ENCODE results near the gene FUT2. TPM values are rescaled to one million over a fixed set of nuclear protein-coding genes. Genes with fewer than 3 reads are reported as not detected.
A peak's percentile ranks its signal among the peaks of the same experiment; 100 is the strongest.

FUT2 gene
- total and polyA plus RNA-seq, 2 experiments from 2014 or later, result 12.4 to 16.9 TPM

DNA sequence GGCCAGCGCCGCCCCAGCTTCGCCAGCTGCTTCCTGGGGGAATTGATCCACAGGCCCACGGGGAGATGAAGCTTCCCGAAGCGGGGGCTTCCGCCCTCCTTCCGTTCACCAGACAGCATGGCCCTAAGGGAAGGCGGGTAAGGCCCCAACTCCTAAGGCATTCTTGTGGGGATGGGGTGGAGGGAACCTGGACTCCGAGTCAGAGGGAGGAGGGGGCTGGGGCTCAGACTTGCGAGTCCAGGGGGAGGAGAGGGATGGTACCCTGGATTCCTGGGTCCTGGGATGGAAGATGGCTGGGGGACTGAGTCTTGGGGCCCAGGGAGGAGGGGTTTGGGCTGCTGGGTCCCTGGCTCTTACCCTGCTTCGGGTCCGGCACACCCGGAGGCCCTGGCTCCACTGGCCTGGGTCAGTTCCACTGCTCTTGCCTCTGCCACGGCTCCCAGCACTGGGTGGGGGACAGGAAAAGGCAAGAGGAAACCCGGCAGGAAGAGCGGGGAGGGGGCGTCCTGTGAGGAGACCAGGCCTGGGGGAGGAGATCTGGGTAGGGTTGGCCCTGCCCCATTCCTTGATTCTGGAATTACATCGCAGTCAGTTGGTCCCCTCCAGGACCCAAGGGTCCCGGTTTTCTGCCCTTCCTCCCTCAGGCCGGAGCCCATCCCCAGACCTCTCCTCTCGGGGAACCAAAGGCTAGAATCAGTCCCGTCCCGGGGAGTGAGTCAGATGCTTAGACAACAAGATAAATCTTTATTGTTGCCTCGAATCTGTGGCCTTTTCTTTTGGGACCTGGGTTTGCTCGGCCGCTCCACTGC lies 44.6 kb downstream of the FUT2 start, which contains the start of gene RASIP1:
Gene RASIP1, minus strand, starts transcription at position 447 of the 809 bp plus-strand sequence. Its CDS starts 328 bp downstream, at position 119.
- no peaks in the 10 kb centered on the region for H3K36me3 ChIP-seq (replicated peaks; ENCODE audit: insufficient read depth, low read depth)
- H3K79me2 ChIP-seq, result no peaks in the 10 kb centered on the region
- peaks cover 10% of the 10 kb centered on the region for H3K27me3 ChIP-seq
- H3K4me1 ChIP-seq (ENCODE audit: insufficient read depth), result peaks cover 9% of the 10 kb centered on the region
- TF ChIP-seq EZH2phosphoT487 (IDR thresholded peaks at IDR 0.05; ENCODE audit: low read depth, severe bottlenecking, unreplicated experiment), result no peak
- TF ChIP-seq, protein P1, sequence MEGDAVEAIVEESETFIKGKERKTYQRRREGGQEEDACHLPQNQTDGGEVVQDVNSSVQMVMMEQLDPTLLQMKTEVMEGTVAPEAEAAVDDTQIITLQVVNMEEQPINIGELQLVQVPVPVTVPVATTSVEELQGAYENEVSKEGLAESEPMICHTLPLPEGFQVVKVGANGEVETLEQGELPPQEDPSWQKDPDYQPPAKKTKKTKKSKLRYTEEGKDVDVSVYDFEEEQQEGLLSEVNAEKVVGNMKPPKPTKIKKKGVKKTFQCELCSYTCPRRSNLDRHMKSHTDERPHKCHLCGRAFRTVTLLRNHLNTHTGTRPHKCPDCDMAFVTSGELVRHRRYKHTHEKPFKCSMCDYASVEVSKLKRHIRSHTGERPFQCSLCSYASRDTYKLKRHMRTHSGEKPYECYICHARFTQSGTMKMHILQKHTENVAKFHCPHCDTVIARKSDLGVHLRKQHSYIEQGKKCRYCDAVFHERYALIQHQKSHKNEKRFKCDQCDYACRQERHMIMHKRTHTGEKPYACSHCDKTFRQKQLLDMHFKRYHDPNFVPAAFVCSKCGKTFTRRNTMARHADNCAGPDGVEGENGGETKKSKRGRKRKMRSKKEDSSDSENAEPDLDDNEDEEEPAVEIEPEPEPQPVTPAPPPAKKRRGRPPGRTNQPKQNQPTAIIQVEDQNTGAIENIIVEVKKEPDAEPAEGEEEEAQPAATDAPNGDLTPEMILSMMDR (IDR thresholded peaks at IDR 0.05; ENCODE audit: poor library complexity), result no peak
- TF ChIP-seq EZH2 (IDR thresholded peaks at IDR 0.05; ENCODE audit: borderline replicate concordance), result no peak
- H4K20me1 ChIP-seq (ENCODE audit: insufficient read depth, poor library complexity, severe bottlenecking), result no peaks in the 10 kb centered on the region
- H3K9me3 ChIP-seq (ENCODE audit: low read depth), result no peaks in the 10 kb centered on the region
- no peak for DNase-seq (ENCODE audit: low spot score)
- peak within 1 kb of the TSS; percentile 99 for H3K4me2 ChIP-seq
- peak within 1 kb of the TSS; percentile 86 for H2AFZ ChIP-seq
- WGBS (ENCODE audit: low lambda C conversion rate, missing lambda C conversion rate), result 75% methylated on average over 22 of the region's 27 CpGs
- H3K27ac ChIP-seq, result no peak within 1 kb of the TSS
- H3K9me2 ChIP-seq (replicated peaks; ENCODE audit: insufficient read depth), result no peaks in the 10 kb centered on the region
- peak within 1 kb of the TSS; percentile 79 for H3K4me3 ChIP-seq

DNA sequence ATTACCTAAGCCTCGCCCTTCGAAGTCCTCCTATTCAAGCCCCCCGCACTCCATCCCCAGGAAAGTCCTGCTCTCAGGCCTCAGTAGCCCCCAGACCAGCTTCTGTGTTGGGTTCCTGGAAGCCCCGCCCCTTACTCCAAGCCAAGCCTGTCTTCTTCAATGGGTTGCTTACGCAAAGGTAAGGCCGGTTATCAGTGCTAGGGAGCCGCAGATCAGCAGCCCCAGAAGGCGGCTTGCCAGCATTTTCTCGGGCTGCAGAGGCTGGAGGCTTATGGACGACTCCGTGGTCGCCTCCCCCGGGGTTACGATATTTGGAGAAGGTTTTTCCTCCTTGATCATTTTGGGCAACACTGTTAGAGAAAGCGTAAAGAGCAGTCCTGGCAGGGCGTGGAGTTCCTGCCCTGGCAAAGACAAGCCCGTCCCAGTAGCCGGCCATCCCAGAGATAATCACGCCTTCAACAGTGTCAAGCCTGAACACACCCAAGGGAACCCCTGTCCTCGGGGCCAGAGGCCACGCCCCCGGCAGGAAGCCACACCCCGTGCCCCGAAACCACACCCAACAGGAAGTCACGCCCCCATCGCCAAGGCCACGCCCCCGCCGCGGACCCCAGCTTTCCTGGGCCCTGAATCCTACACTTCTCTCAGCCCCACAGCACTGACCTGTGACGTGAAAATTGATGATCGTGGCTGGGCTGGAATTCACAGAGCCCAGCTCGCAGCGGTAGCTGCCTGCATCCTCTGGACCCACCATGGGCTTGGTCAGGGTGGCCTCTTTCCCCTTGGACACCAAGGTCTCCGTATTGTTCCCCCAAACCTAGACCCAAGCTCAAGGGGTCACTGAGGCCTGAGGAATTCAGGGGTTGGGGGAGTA lies 45.6 kb downstream of the FUT2 start:
- Histone ChIP-seq H3K4me3 (no peak overlapping the region), H3K79me2 (no peaks in the 10 kb centered on the region), H3K4me2 (peak overlapping the region; percentile 37), H3K36me3 (replicated peaks; ENCODE audit: insufficient read depth, low read depth) (no peaks in the 10 kb centered on the region), H3K27ac (no peak overlapping the region), H4K20me1 (ENCODE audit: insufficient read depth, poor library complexity, severe bottlenecking) (no peaks in the 10 kb centered on the region), H3K4me1 (ENCODE audit: insufficient read depth) (peaks cover 9% of the 10 kb centered on the region), H3K27me3 (peaks cover 10% of the 10 kb centered on the region), H3K9me2 (replicated peaks; ENCODE audit: insufficient read depth) (no peaks in the 10 kb centered on the region), H2AFZ (no peak overlapping the region), H3K9me3 (ENCODE audit: low read depth) (no peaks in the 10 kb centered on the region)
- DNase-seq (ENCODE audit: low spot score), result no peak
- no peak for TF ChIP-seq EZH2phosphoT487 (IDR thresholded peaks at IDR 0.05; ENCODE audit: low read depth, severe bottlenecking, unreplicated experiment)
- TF ChIP-seq EZH2 (IDR thresholded peaks at IDR 0.05; ENCODE audit: borderline replicate concordance), result no peak
- TF ChIP-seq, protein P1 (IDR thresholded peaks at IDR 0.05; ENCODE audit: poor library complexity), result no peak
- 55% methylated on average over 35 of the region's 35 CpGs for WGBS (ENCODE audit: low lambda C conversion rate, missing lambda C conversion rate)

DNA sequence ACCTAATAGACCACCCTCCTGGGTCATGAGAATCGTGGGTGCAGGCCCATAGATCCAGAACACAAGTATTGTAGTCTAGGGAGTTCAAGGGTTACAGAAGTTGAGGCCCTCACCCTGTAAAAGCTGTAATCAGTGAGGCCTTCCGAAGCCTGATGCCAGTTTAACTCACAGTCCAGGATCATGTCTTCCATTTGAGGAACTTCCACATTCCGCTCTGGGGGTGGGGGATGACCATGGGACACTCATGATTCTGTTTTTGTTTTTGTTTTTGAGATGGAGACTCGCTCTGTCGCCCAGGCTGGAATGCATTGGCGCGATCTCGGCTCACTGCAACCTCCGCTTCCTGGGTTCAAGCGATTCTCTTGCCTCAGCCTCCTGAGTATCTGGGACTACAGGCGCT lies 46.3 kb downstream of the FUT2 start:
- TF ChIP-seq, protein P1 (IDR thresholded peaks at IDR 0.05; ENCODE audit: poor library complexity), result no peak
- no peak for TF ChIP-seq EZH2 (IDR thresholded peaks at IDR 0.05; ENCODE audit: borderline replicate concordance)
- no peak for TF ChIP-seq EZH2phosphoT487 (IDR thresholded peaks at IDR 0.05; ENCODE audit: low read depth, severe bottlenecking, unreplicated experiment)
- no peak overlapping the region for H3K4me2 ChIP-seq
- no peaks in the 10 kb centered on the region for H3K9me3 ChIP-seq (ENCODE audit: low read depth)
- H4K20me1 ChIP-seq (ENCODE audit: insufficient read depth, poor library complexity, severe bottlenecking), result no peaks in the 10 kb centered on the region
- peaks cover 10% of the 10 kb centered on the region for H3K27me3 ChIP-seq
- no peaks in the 10 kb centered on the region for H3K79me2 ChIP-seq
- H3K27ac ChIP-seq, result no peak overlapping the region
- DNase-seq (ENCODE audit: low spot score), result no peak
- H2AFZ ChIP-seq, result no peak overlapping the region
- no peak overlapping the region for H3K4me3 ChIP-seq
- no peaks in the 10 kb centered on the region for H3K9me2 ChIP-seq (replicated peaks; ENCODE audit: insufficient read depth)
- 94% methylated on average over 11 of the region's 11 CpGs for WGBS (ENCODE audit: low lambda C conversion rate, missing lambda C conversion rate)
- no peaks in the 10 kb centered on the region for H3K36me3 ChIP-seq (replicated peaks; ENCODE audit: insufficient read depth, low read depth)
- H3K4me1 ChIP-seq (ENCODE audit: insufficient read depth), result peaks cover 9% of the 10 kb centered on the region
